NCI-H146 (cell line): ENCODE data around the gene ZNF74.
A peak's percentile ranks its signal among the peaks of the same experiment; 100 is the strongest.
"Not testable (repeated sequence)": the region's sequence is repeated elsewhere in the genome, so short reads cannot be mapped to it uniquely, and the experiment has no call there.

Experiments
- DNase-seq: peaks from one replicate; lab custom pipeline; 2025; lab: John Stamatoyannopoulos, UW

The ZNF74 gene

GRCh38 chr22:20446383-20446970 is 52.5 kb downstream of the ZNF74 start:
- DNase-seq = no peak

- no peak for DNase-seq
Measured at GRCh38 chr22:20448630-20449029, 54.7 kb downstream of the ZNF74 start.

GRCh38 chr22:20449819-20450550 is 56.0 kb downstream of the ZNF74 start:
- no peak for DNase-seq

- DNase-seq = no peak
Measured at GRCh38 chr22:20450551-20450906, 56.6 kb downstream of the ZNF74 start.

DNA sequence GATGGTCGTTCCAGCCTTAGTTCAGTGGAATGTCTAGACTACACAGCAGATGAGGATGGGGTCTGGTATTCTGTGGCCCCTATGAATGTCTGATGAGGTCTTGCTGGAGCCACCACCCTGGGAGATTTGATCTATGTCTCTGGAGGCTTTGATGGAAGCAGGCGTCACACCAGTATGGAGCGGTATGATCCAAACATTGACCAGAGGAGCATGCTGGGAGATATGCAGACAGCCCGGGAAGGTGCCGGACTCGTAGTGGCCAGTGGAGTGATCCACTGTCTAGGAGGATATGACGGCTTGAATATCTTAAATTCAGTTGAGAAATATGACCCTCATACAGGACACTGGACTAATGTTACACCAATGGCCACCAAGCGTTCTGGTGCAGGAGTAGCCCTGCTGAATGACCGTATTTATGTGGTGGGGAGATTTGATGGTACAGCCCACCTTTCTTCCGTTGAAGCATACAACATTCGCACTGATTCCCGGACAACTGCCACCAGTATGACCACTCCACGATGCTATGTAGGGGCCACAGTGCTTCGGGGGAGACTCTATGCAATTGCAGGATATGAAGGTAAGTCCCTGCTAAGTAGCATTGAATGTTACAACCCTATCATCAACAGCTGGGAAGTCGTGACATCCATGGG is 57.3 kb downstream of the ZNF74 start:
- not testable (repeated sequence) for DNase-seq

GRCh38 chr22:20451920-20452319 is 58.0 kb downstream of the ZNF74 start:
- DNase-seq = no peak

DNA sequence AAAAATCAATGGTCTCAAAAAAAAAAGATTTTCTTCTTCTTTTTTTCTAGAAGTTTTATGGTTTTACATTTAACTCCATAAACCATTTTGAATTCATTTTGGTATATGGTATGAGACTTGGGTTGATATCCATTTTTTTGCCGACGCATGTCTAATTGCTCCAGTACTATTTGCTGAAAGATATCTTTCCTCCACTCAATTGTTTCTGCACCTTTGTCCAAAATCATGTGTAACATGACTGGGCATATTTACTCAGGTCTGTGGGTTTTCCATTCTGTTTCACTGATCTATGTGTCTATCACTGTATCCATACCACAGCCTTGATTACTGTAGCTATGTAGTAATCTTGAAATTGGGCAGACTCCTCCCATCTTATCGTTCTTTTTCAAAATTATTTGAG is 59.3 kb downstream of the ZNF74 start:
- no peak for DNase-seq

GRCh38 chr22:20455709-20456063 is 61.7 kb downstream of the ZNF74 start:
- no peak for DNase-seq

GRCh38 chr22:20456064-20456721 is 62.2 kb downstream of the ZNF74 start:
- peak; percentile 66 for DNase-seq

DNA sequence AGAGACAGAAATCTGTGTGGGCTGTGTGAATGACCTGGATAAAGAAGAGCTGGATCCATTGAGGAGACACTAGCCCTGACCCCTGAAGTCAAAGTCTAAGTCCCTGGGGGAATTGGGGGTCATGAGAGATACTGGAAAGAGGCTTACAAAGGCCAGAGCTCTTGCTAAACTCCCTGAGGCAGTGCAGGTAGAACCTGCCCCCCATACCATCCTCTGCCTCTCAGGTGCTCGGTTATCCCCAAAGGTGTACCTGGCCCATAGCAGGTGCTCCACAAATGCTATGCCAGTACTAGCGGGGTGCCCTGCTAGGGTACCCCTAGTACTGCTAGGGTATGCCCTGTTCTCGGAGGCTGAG is 62.7 kb downstream of the ZNF74 start:
- no peak for DNase-seq

GRCh38 chr22:20457506-20458240 is 63.7 kb downstream of the ZNF74 start:
- no peak for DNase-seq
